HepG2 (cell line): ENCODE results near the gene PRKCE. TPM values are rescaled to one million over a fixed set of nuclear protein-coding genes. Genes with fewer than 3 reads are reported as not detected.
A peak's percentile ranks its signal among the peaks of the same experiment; 100 is the strongest.

Source experiments
- ATAC-seq: fragments of 200-7000 bp; cut with Tn5 transposase; 3 replicates; pipeline ENCODE4 v1.9.1; 2020; ENCODE audit warnings: mild to moderate bottlenecking, moderate library complexity
- BruUV-seq: library from RNA; stranded (reverse); fragments of 400-500 nt; replicated peaks from 2 replicates; lab custom pipeline; 2021; lab: Mats Ljungman, UMichigan
- CTCF ChIA-PET: fragments of 300-600 bp; formaldehyde crosslinking; extraction: SDS; loops from one replicate; lab custom pipeline; 2021; ENCODE audit warnings: low total read pairs, inconsistent platforms, low intra/inter-chr PET ratio; lab: Yijun Ruan, JAX
- POLR2A ChIA-PET: fragments of 350-600 bp; sonication (Branson Sonifier 250); formaldehyde crosslinking; loops from one replicate; lab custom pipeline; 2020; ENCODE audit warnings: antibody characterized with exemption, inconsistent platforms; lab: Yijun Ruan, JAX
- DNase-seq: peaks from one replicate; pipeline ENCODE4 v3.0.0-alpha.2; 2015; ENCODE audit warnings: low spot score
- FAIRE-seq: peaks from 3 replicates; lab custom pipeline; 2011; peaks lifted over from hg19 to GRCh38; lab: Jason Lieb, UNC
- H2AFZ ChIP-seq: one replicate; pipeline ENCODE4 v1.6.1; 2011; ENCODE audit warnings: low read length, inconsistent platforms
- H3K27ac ChIP-seq: fragments of 300-600 bp; 3 replicates; pipeline ENCODE4 v1.8.0; 2011; ENCODE audit warnings: mixed run types, mild to moderate bottlenecking, mixed read lengths, low read length, inconsistent platforms; ENCODE audit not compliant: insufficient read depth; ENCODE audit errors: extremely low read length
- H3K27me3 ChIP-seq, 2 experiments: fragments of 200-600 bp in 1 of 2; 2 replicates in 1 of 2; 3 replicates in 1 of 2; pipeline versions ENCODE4 v1.6.0 to v1.8.0; 2011; ENCODE audit warnings: low read length in 2 of 2, mild to moderate bottlenecking in 2 of 2, moderate library complexity in 2 of 2, inconsistent platforms in 1 of 2; ENCODE audit not compliant: insufficient read depth in 2 of 2, control insufficient read depth in 1 of 2
- H3K36me3 ChIP-seq, 2 experiments: fragments of 200-600 bp in 1 of 2; replicated peaks in 1 of 2; 2 replicates in 1 of 2; 3 replicates in 1 of 2; pipeline versions ENCODE4 v1.5.1 to v1.8.0; 2011; ENCODE audit warnings: low read length in 2 of 2, inconsistent platforms in 1 of 2; ENCODE audit not compliant: insufficient read depth in 2 of 2, control insufficient read depth in 1 of 2
- H3K4me1 ChIP-seq: 2 replicates; pipeline ENCODE4 v1.5.1; 2012; ENCODE audit warnings: low read length, inconsistent platforms; ENCODE audit not compliant: insufficient read depth
- H3K4me2 ChIP-seq: 2 replicates; pipeline ENCODE4 v1.6.0; 2011; ENCODE audit warnings: low read depth, low read length, inconsistent platforms
- H3K4me3 ChIP-seq, 3 experiments: fragments of 200-600 bp in 1 of 3; sonication (generic), shearing (Covaris generic) in 1 of 3; replicated peaks in 1 of 3; 2 replicates each; pipeline ENCODE4 v1.5.1; 2011 to 2016; ENCODE audit warnings: low read length in 3 of 3, inconsistent platforms in 2 of 3, low read depth in 2 of 3, mild to moderate bottlenecking in 2 of 3, control low read depth in 1 of 3, mixed read lengths in 1 of 3; ENCODE audit not compliant: insufficient read depth in 1 of 3
- H3K79me2 ChIP-seq: one replicate; pipeline ENCODE4 v1.6.1; 2011; ENCODE audit warnings: low read length, inconsistent platforms; ENCODE audit not compliant: insufficient read depth
- H3K9ac ChIP-seq: 2 replicates; pipeline ENCODE4 v1.6.0; 2011; ENCODE audit warnings: mild to moderate bottlenecking, low read depth, low read length, inconsistent platforms; ENCODE audit not compliant: insufficient read depth
- H3K9me3 ChIP-seq: 2 replicates; pipeline ENCODE4 v1.5.1; 2012; ENCODE audit warnings: mild to moderate bottlenecking, low read length
- H4K20me1 ChIP-seq: 2 replicates; pipeline ENCODE4 v1.6.0; 2011; ENCODE audit warnings: inconsistent platforms, mild to moderate bottlenecking, low read length, moderate library complexity; ENCODE audit not compliant: insufficient read depth
- CHD4 ChIP-seq: fragments of 200-600 bp; sonication (generic); IDR thresholded peaks from 2 replicates; pipeline ENCODE4 v1.7.0; 2017; ENCODE audit warnings: mild to moderate bottlenecking, low read length, borderline replicate concordance
- FOXM1 ChIP-seq: sonication (generic); formaldehyde crosslinking; IDR thresholded peaks from 2 replicates; pipeline ENCODE4 v1.5.0; 2020; ENCODE audit warnings: missing genetic modification reagents
- GTF2F1 ChIP-seq: fragments of 150-350 bp; IDR thresholded peaks from 2 replicates; pipeline ENCODE4 v1.6.1; 2014; ENCODE audit warnings: low read length
- HNF4A ChIP-seq: sonication (generic); formaldehyde crosslinking; IDR thresholded peaks from 2 replicates; pipeline ENCODE4 v1.4.0; 2020; ENCODE audit warnings: missing genetic modification reagents
- NR3C1 ChIP-seq: sonication (generic); formaldehyde crosslinking; IDR thresholded peaks from 2 replicates; pipeline ENCODE4 v1.4.0; 2020; ENCODE audit warnings: missing genetic modification reagents
- PCBP2 ChIP-seq: fragments of 200-400 bp; formaldehyde crosslinking; optimal IDR thresholded peaks from 2 replicates; pipeline ENCODE3; 2018; ENCODE audit warnings: low read length, low read depth; ENCODE audit not compliant: poor library complexity, severe bottlenecking
- POLR2AphosphoS2 ChIP-seq: IDR thresholded peaks from 2 replicates; pipeline ENCODE4 v1.6.1; 2011; ENCODE audit warnings: low read depth, low read length, improper control_type of control experiment
- SP2 ChIP-seq: sonication (generic); formaldehyde crosslinking; IDR thresholded peaks from 2 replicates; pipeline ENCODE4 v1.5.1; 2020; ENCODE audit warnings: mild to moderate bottlenecking, missing genetic modification reagents
- ZBTB7A ChIP-seq: sonication (generic); formaldehyde crosslinking; IDR thresholded peaks from 2 replicates; pipeline ENCODE4 v1.8.0; 2022; ENCODE audit warnings: mild to moderate bottlenecking, missing genetic modification reagents
- ZFP1 ChIP-seq: IDR thresholded peaks from 2 replicates; pipeline ENCODE4 v1.6.1; 2016
- ZNF441 ChIP-seq: sonication (generic); formaldehyde crosslinking; IDR thresholded peaks from 2 replicates; pipeline ENCODE4 v1.7.0; 2021; ENCODE audit warnings: missing genetic modification reagents, borderline replicate concordance
- ZNF746 ChIP-seq: sonication (generic); formaldehyde crosslinking; IDR thresholded peaks from 2 replicates; pipeline ENCODE4 v1.8.0; 2022; ENCODE audit warnings: mild to moderate bottlenecking, missing genetic modification reagents
- WGBS: methylation state at CpG from one replicate; pipeline ENCODE4 v1.1.6; 2017; ENCODE audit warnings: low lambda C conversion rate; 5-methylcytosine and 5-hydroxymethylcytosine counted together
- in situ Hi-C: cut with HindIII; loops from 2 replicates; pipeline ENCODE4 v1.10.0; 2017; ENCODE audit warnings: low pct_unique_long_range_greater_than_20kb; ENCODE audit not compliant: extremely low pct_ligation_motif_present
- intact Hi-C: fragments of 100-400 bp; cut with micrococcal nuclease; formaldehyde crosslinking; loops from one replicate; pipeline ENCODE4 v1.10.0; 2022; ENCODE audit not compliant: unreplicated experiment
- polyA plus RNA-seq, 8 experiments: library from polyadenylated mRNA; depleted of rRNA in 3 of 8; stranded (reverse) in 7 of 8; unstranded in 1 of 8; fragments of >200 nt; fragmentation: Illumina TruSeq in 4 of 8; extraction: Trizol in 4 of 8; gene quantifications; 2 replicates each; pipeline versions ENCODE4 v1.2.1 to v1.2.3, GENCODE V29; 2011 to 2016; ENCODE audit warnings: low read depth in 4 of 8, missing spikeins in 1 of 8, mixed read lengths in 1 of 8; ENCODE audit not compliant: insufficient read depth in 1 of 8
- total RNA-seq, 5 experiments: library from RNA; depleted of rRNA; stranded (reverse); fragments of >200 nt; fragmentation: Illumina TruSeq; extraction: Trizol; gene quantifications; 2 replicates each; pipeline ENCODE4 v1.2.3, GENCODE V29; 2016; ENCODE audit warnings: low read depth in 1 of 5
- TF ChIP-seq, protein P1 (sequence below): sonication (generic); formaldehyde crosslinking; IDR thresholded peaks from 2 replicates; pipeline ENCODE4 v1.5.0; 2020; ENCODE audit warnings: missing genetic modification reagents
- TF ChIP-seq, protein P2 (sequence below): IDR thresholded peaks from 2 replicates; pipeline ENCODE4 v1.6.1; 2016; ENCODE audit warnings: low read depth, missing genetic modification reagents, missing compliant biosample characterization

PRKCE gene
- total and polyA plus RNA-seq, 2 of the 13 experiments (the other 11 are each of a cell fraction or from before 2014, with no cell fraction given): 1.0 to 3.9 TPM

DNA sequence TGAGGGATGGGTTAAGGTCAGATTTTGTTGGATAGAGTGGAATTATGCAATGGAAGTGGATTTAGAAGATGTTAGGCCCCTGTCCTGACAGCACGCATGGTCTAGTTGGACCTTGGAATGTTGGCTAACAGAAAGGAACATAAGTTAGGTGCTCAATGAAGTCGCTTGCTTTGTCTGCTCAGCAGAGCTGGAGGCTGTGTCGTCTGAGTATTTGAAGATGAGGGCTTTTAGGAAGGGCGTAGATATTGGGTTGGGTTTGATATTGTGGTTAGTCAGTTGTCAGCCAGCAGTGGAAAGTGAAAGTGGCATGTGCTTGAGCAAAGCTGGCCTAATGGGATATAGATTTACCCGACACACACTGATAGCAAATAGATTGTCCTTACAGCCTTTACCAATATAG is 239.3 kb downstream of the PRKCE start:
- BruUV-seq: no TSS peak
- Histone ChIP-seq H3K79me2 (no peaks in the 10 kb centered on the region), H4K20me1 (no peaks in the 10 kb centered on the region), H3K9ac (no peak overlapping the region), H3K4me1 (peaks cover 6% of the 10 kb centered on the region; the same call in 1 of the 2 replicates), H3K4me2 (no peak overlapping the region), H3K36me3 (no peaks in the 10 kb centered on the region), H3K4me3 (no peak overlapping the region), H3K27ac (no peak overlapping the region), H2AFZ (no peak overlapping the region), H3K27me3 (no peaks in the 10 kb centered on the region), H3K9me3 (no peaks in the 10 kb centered on the region)
- ChIA-PET POLR2A (no interaction called here), CTCF (no interaction called here)
- 26% methylated on average over 5 of the region's 5 CpGs for WGBS
- in situ Hi-C loops (no loop called here), intact Hi-C loops (no loop called here)
- FAIRE-seq (peak; percentile 56), ATAC-seq (peak; percentile 52), DNase-seq (no peak)
- TF ChIP-seq SP2 (CRISPR knock-in tag) (no peak), CHD4 (no peak), ZNF441 (CRISPR knock-in tag) (peak; percentile 79), ZFP1 (CRISPR knock-in tag) (no peak), POLR2AphosphoS2 (no peak), HNF4A (peak; percentile 67), GTF2F1 (no peak)

DNA sequence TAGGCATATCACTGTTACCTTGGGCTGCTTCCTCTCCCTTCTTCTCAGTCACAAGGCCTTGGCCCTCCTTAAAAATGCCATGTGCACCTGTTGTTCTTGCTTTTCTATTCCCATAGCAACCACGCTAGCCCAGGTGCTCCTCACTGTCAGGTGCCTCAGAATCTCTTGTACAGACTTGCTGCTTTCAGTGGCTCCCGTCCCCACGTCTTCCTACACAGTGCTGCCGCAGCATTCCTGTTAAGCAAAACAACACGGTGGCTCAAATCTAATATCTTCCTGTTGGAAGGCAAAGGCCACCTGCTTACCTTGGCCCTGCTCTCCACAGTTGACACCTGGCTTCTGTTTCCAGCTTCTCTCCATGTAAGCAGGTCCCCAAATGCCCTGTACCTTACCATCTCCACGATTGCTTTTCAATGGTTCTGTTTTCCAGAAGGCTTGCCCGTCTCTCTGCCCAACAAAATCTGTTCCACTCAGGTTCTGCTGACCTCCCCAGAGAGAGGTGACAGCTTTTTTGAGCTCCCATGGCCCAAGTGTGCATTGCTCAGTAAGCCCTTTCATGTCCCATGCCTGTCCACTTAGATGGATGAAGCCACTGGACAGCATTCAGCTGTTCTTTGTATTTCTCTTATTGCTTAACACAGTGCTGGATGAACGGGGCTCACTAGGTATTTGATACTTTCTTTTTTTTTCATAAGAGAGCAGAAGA is 240.4 kb downstream of the PRKCE start:
- CTCF ChIA-PET: no interaction called here
- in situ Hi-C loops (no loop called here), intact Hi-C loops (no loop called here)
- H3K9ac ChIP-seq: no peak overlapping the region
- ATAC-seq (no peak), FAIRE-seq (no peak), DNase-seq (no peak)
- no peaks in the 10 kb centered on the region for H3K36me3 ChIP-seq
- no peak overlapping the region for H3K4me3 ChIP-seq
- no peak overlapping the region for H2AFZ ChIP-seq
- no TSS peak for BruUV-seq
- no peaks in the 10 kb centered on the region for H3K9me3 ChIP-seq
- no peak overlapping the region for H3K4me2 ChIP-seq
- H4K20me1 ChIP-seq: no peaks in the 10 kb centered on the region
- POLR2A ChIA-PET: no interaction called here
- H3K4me1 ChIP-seq: peaks cover 6% of the 10 kb centered on the region; the same call in 1 of the 2 replicates
- WGBS: 53% methylated on average over 8 of the region's 8 CpGs
- no peaks in the 10 kb centered on the region for H3K27me3 ChIP-seq
- no peaks in the 10 kb centered on the region for H3K79me2 ChIP-seq
- no peak overlapping the region for H3K27ac ChIP-seq
- no peak for TF ChIP-seq ZNF746
- TF ChIP-seq, protein P1, sequence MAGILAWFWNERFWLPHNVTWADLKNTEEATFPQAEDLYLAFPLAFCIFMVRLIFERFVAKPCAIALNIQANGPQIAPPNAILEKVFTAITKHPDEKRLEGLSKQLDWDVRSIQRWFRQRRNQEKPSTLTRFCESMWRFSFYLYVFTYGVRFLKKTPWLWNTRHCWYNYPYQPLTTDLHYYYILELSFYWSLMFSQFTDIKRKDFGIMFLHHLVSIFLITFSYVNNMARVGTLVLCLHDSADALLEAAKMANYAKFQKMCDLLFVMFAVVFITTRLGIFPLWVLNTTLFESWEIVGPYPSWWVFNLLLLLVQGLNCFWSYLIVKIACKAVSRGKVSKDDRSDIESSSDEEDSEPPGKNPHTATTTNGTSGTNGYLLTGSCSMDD (CRISPR knock-in tag): no peak
- TF ChIP-seq NR3C1 (CRISPR knock-in tag): no peak
- no peak for TF ChIP-seq FOXM1 (CRISPR knock-in tag)
- TF ChIP-seq, protein P2, sequence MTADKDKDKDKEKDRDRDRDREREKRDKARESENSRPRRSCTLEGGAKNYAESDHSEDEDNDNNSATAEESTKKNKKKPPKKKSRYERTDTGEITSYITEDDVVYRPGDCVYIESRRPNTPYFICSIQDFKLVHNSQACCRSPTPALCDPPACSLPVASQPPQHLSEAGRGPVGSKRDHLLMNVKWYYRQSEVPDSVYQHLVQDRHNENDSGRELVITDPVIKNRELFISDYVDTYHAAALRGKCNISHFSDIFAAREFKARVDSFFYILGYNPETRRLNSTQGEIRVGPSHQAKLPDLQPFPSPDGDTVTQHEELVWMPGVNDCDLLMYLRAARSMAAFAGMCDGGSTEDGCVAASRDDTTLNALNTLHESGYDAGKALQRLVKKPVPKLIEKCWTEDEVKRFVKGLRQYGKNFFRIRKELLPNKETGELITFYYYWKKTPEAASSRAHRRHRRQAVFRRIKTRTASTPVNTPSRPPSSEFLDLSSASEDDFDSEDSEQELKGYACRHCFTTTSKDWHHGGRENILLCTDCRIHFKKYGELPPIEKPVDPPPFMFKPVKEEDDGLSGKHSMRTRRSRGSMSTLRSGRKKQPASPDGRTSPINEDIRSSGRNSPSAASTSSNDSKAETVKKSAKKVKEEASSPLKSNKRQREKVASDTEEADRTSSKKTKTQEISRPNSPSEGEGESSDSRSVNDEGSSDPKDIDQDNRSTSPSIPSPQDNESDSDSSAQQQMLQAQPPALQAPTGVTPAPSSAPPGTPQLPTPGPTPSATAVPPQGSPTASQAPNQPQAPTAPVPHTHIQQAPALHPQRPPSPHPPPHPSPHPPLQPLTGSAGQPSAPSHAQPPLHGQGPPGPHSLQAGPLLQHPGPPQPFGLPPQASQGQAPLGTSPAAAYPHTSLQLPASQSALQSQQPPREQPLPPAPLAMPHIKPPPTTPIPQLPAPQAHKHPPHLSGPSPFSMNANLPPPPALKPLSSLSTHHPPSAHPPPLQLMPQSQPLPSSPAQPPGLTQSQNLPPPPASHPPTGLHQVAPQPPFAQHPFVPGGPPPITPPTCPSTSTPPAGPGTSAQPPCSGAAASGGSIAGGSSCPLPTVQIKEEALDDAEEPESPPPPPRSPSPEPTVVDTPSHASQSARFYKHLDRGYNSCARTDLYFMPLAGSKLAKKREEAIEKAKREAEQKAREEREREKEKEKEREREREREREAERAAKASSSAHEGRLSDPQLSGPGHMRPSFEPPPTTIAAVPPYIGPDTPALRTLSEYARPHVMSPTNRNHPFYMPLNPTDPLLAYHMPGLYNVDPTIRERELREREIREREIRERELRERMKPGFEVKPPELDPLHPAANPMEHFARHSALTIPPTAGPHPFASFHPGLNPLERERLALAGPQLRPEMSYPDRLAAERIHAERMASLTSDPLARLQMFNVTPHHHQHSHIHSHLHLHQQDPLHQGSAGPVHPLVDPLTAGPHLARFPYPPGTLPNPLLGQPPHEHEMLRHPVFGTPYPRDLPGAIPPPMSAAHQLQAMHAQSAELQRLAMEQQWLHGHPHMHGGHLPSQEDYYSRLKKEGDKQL (CRISPR knock-in tag): no peak
- TF ChIP-seq PCBP2: no peak
- TF ChIP-seq ZBTB7A: no peak
